ENCODE data around the gene HTR4.

DNA sequence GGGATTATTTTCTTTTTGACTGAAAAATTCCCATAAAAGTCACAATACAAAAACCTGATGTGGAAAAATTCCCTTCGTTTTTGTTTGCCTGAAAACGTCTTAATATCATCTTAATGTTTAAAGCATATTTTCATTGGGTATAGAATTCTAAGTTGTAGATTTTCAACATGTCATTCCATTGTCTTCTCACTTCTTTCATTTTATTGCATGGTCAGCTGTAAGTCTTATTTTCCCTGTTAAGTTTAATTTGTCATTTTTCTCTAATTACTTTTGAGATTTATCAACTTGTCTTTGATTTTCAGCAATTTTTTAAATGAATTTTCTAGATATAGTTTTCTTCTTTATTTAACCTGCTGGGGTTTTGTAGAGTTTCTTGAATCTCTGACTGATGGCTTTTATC is 138.9 kb downstream of the HTR4 start:
- TF ChIP-seq CTCF (IDR thresholded peaks at IDR 0.05) (no peak), POLR2A (IDR thresholded peaks at IDR 0.05) (no peak), POLR2AphosphoS5 (IDR thresholded peaks at IDR 0.05) (no peak)
